ENCODE results near the gene IQGAP3. TPM values are rescaled to one million over a fixed set of nuclear protein-coding genes. Genes with fewer than 3 reads are reported as not detected.

The IQGAP3 gene
- total and polyA plus RNA-seq, 2 experiments from 2014 or later = 11.9 to 31.8 TPM

DNA sequence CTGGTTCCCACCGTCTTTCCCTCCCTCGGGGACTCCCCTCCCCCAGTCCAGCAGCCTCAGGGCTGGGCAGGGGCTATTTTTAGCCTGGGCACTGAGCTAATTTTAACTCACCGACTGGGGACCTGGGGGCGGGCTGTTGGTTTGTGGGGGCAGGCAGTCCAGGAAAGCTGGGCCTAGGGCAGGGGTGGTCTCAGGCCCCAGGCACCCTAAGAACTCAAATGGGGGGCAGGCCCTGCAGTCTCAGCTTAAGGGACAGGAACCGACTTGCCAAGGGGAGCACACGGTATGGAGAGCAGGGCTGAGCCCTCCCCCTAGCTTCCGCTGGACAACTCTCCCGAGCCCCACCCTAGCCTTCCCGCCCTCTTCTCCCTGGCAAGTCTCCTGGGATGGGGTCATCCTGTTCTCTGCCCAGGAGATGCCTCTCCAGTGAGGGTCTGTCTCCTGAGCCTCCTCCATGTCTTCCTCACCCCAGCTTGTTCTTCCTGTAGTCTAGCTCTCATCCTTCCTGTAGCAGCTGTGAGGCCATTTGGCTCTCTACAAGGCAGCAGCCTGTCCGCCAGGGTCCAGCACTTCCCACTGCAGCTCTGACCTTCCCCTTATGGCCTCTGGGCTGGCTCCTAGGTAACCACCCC is 81.8 kb downstream of the IQGAP3 start:
- H3K9me3 Mint-ChIP-seq = no peaks in the 10 kb centered on the region; the same call in 2 of the 3 replicates
- ATAC-seq = peak; percentile 65
- DNase-seq (ENCODE audit: low spot score) = peak; percentile 77
- TF ChIP-seq, protein P1, sequence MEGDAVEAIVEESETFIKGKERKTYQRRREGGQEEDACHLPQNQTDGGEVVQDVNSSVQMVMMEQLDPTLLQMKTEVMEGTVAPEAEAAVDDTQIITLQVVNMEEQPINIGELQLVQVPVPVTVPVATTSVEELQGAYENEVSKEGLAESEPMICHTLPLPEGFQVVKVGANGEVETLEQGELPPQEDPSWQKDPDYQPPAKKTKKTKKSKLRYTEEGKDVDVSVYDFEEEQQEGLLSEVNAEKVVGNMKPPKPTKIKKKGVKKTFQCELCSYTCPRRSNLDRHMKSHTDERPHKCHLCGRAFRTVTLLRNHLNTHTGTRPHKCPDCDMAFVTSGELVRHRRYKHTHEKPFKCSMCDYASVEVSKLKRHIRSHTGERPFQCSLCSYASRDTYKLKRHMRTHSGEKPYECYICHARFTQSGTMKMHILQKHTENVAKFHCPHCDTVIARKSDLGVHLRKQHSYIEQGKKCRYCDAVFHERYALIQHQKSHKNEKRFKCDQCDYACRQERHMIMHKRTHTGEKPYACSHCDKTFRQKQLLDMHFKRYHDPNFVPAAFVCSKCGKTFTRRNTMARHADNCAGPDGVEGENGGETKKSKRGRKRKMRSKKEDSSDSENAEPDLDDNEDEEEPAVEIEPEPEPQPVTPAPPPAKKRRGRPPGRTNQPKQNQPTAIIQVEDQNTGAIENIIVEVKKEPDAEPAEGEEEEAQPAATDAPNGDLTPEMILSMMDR (conservative IDR thresholded peaks at IDR 0.05; ENCODE audit: low read depth in 2 of 2) = peak in 1 of 2 experiments; percentile 34; a peak in 1 of 4 replicates
- TF ChIP-seq STAT1 (IDR thresholded peaks at IDR 0.05; ENCODE audit: unreplicated experiment) = no peak
- TF ChIP-seq, protein P2, sequence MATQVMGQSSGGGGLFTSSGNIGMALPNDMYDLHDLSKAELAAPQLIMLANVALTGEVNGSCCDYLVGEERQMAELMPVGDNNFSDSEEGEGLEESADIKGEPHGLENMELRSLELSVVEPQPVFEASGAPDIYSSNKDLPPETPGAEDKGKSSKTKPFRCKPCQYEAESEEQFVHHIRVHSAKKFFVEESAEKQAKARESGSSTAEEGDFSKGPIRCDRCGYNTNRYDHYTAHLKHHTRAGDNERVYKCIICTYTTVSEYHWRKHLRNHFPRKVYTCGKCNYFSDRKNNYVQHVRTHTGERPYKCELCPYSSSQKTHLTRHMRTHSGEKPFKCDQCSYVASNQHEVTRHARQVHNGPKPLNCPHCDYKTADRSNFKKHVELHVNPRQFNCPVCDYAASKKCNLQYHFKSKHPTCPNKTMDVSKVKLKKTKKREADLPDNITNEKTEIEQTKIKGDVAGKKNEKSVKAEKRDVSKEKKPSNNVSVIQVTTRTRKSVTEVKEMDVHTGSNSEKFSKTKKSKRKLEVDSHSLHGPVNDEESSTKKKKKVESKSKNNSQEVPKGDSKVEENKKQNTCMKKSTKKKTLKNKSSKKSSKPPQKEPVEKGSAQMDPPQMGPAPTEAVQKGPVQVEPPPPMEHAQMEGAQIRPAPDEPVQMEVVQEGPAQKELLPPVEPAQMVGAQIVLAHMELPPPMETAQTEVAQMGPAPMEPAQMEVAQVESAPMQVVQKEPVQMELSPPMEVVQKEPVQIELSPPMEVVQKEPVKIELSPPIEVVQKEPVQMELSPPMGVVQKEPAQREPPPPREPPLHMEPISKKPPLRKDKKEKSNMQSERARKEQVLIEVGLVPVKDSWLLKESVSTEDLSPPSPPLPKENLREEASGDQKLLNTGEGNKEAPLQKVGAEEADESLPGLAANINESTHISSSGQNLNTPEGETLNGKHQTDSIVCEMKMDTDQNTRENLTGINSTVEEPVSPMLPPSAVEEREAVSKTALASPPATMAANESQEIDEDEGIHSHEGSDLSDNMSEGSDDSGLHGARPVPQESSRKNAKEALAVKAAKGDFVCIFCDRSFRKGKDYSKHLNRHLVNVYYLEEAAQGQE (IDR thresholded peaks at IDR 0.05; ENCODE audit: unreplicated experiment) = no peak
- Histone ChIP-seq H4K20me1 (replicated peaks; ENCODE audit: insufficient read depth) (peaks cover 7% of the 10 kb centered on the region), H3K9me2 (ENCODE audit: insufficient read depth) (no peaks in the 10 kb centered on the region), H3K27ac (ENCODE audit: low read depth) (0 out of 2 replicates have a peak overlapping the region, but pooled peaks have one; percentile 45), H3K36me3 (ENCODE audit: insufficient read depth) (no peaks in the 10 kb centered on the region; the same call in 1 of the 2 replicates), H3K4me3 (peak overlapping the region; percentile 53), H2AFZ (no peak overlapping the region), H3K27me3 (ENCODE audit: insufficient read depth) (no peaks in the 10 kb centered on the region), H3K4me2 (peak overlapping the region; percentile 80), H3K79me2 (replicated peaks; ENCODE audit: insufficient read depth) (peaks cover 68% of the 10 kb centered on the region), H3F3A (replicated peaks; ENCODE audit: low read depth) (no peaks in the 10 kb centered on the region), H3K4me1 (ENCODE audit: insufficient read depth) (peaks cover 52% of the 10 kb centered on the region)
- H3K4me1 Mint-ChIP-seq = peaks cover 72% of the 10 kb centered on the region
- peak overlapping the region; percentile 59 for H3K4me3 Mint-ChIP-seq
- peaks cover 6% of the 10 kb centered on the region; the same call in 2 of the 3 replicates for H3K36me3 Mint-ChIP-seq (ENCODE audit: low read depth)
- peaks cover 14% of the 10 kb centered on the region for H3K27me3 Mint-ChIP-seq (ENCODE audit: insufficient read depth, low read depth, poor library complexity)
- peak overlapping the region; percentile 53 for H3K27ac Mint-ChIP-seq

DNA sequence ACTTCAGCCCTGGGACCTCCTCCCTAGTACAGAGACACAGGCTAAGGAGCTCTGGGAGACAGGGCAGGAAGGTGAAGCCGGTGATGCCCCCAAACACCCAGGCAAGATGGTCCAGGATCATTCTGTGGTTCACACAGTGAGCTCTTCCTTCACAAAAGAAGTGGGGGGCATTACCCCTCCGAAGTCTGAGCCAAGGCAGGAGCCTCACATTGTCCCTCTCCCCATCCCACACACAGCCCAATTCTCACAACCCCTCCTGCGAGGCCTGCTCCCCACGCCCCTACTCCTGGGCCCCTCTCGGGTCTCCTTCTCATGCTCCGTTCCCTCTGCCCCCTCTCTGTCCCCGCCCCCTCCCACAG is 82.5 kb downstream of the IQGAP3 start:
- Mint-ChIP-seq H3K27ac (no peak overlapping the region; the same call in 1 of the 2 replicates), H3K27me3 (ENCODE audit: insufficient read depth, low read depth, poor library complexity) (peaks cover 14% of the 10 kb centered on the region), H3K4me1 (peaks cover 67% of the 10 kb centered on the region)

More for the DNA sequence above, 82.5 kb downstream of the IQGAP3 start:
- H3K4me3 Mint-ChIP-seq = peak overlapping the region; percentile 59; the same call in 2 of the 3 replicates
- peaks cover 48% of the 10 kb centered on the region for H3K4me1 ChIP-seq (ENCODE audit: insufficient read depth)
- H3K9me2 ChIP-seq (ENCODE audit: insufficient read depth) = no peaks in the 10 kb centered on the region
- no peak overlapping the region for H3K27ac ChIP-seq (ENCODE audit: low read depth)
- H3K9me3 Mint-ChIP-seq = no peaks in the 10 kb centered on the region; the same call in 2 of the 3 replicates
- TF ChIP-seq CREB1 (CRISPR knock-in tag; IDR thresholded peaks at IDR 0.05; ENCODE audit: low read depth) = no peak
- TF ChIP-seq STAT1 (IDR thresholded peaks at IDR 0.05; ENCODE audit: unreplicated experiment) = no peak
- TF ChIP-seq ZNF114 (CRISPR knock-in tag; IDR thresholded peaks at IDR 0.05) = no peak
- no peaks in the 10 kb centered on the region for H3K27me3 ChIP-seq (ENCODE audit: insufficient read depth)
- DNase-seq (ENCODE audit: low spot score) = no peak
- peak overlapping the region; percentile 53 for H3K4me3 ChIP-seq
- peaks cover 7% of the 10 kb centered on the region for H4K20me1 ChIP-seq (replicated peaks; ENCODE audit: insufficient read depth)
- H3K4me2 ChIP-seq = peak overlapping the region; percentile 80
- no peaks in the 10 kb centered on the region; the same call in 1 of the 2 replicates for H3K36me3 ChIP-seq (ENCODE audit: insufficient read depth)
- no peaks in the 10 kb centered on the region for H3F3A ChIP-seq (replicated peaks; ENCODE audit: low read depth)
- H3K36me3 Mint-ChIP-seq (ENCODE audit: low read depth) = peaks cover 3% of the 10 kb centered on the region; the same call in 2 of the 3 replicates
- ATAC-seq = peak; percentile 15
- peaks cover 62% of the 10 kb centered on the region for H3K79me2 ChIP-seq (replicated peaks; ENCODE audit: insufficient read depth)
- no peak overlapping the region for H2AFZ ChIP-seq

All from GM23338 (cell line).